NT2/D1 (cell line): Measurements from ENCODE around the gene RASL12.
"Not testable (repeated sequence)": the region's sequence is repeated elsewhere in the genome, so short reads cannot be mapped to it uniquely, and the experiment has no call there.

Experiments used
- YY1 ChIP-seq: IDR thresholded peaks from 2 replicates; pipeline ENCODE4 v1.6.1; 2011; ENCODE audit not compliant: insufficient read length, insufficient read depth
- ZNF274 ChIP-seq: IDR thresholded peaks from 2 replicates; pipeline ENCODE4 v1.6.1; 2011; ENCODE audit warnings: mild to moderate bottlenecking, low read depth, low read length

DNA sequence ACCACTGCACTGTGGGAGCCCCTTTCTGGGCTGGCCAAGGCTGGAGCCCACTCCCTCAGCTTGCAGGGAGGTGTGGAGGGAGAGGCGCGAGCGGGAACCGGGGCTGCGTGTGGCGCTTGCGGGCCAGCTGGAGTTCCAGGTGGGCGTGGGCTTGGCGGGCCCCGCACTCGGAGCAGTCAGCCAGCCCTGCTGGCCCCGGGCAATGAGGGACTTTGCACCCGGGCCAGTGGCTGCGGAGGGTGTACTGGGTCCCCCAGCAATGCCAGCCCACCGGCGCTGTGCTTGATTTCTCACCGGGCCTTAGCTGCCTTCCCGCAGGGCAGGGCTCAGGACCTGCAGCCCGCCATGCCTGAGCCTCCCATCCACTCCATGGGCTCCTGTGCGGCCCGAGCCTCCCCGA lies 7.2 kb upstream of the RASL12 start:
- not testable (repeated sequence) for TF ChIP-seq YY1, ZNF274
